Psoas muscle (tissue), 8 donors: Measurements from ENCODE around the gene CREB3L1. TPM values are rescaled to one million over a fixed set of nuclear protein-coding genes. Genes with fewer than 3 reads are reported as not detected.

Experiments
- ATAC-seq, 4 donors: fragments of 200-7000 bp; cut with Tn5 transposase; one replicate each; pipeline ENCODE4 v1.9.1; 2020; ENCODE audit warnings: moderate library complexity in 3 of 4, mild to moderate bottlenecking in 2 of 4
- DNase-seq, 2 donors: peaks; one replicate each; pipeline ENCODE4 v3.0.0-alpha.2; 2020
- H3K27ac ChIP-seq: fragments of 200-600 bp; one replicate; pipeline ENCODE4 v1.8.0; 2022
- H3K27me3 ChIP-seq, 3 donors: fragments of 200-600 bp in 1 of 3; one replicate each; pipeline versions ENCODE4 v1.6.1 to v1.8.0; 2013 to 2022; ENCODE audit warnings: low read length in 2 of 3, mild to moderate bottlenecking in 2 of 3, moderate library complexity in 1 of 3; ENCODE audit not compliant: insufficient read depth in 3 of 3
- H3K36me3 ChIP-seq, 2 donors: fragments of 200-600 bp in 1 of 2; one replicate each; pipeline versions ENCODE4 v1.6.1 to v1.8.0; 2013 to 2022; ENCODE audit warnings: low read depth in 1 of 2, mild to moderate bottlenecking in 1 of 2, moderate library complexity in 1 of 2; ENCODE audit not compliant: insufficient read depth in 1 of 2
- H3K4me1 ChIP-seq: fragments of 200-600 bp; one replicate; pipeline ENCODE4 v1.8.0; 2022
- H3K4me3 ChIP-seq: fragments of 200-600 bp; one replicate; pipeline ENCODE4 v1.8.0; 2022; ENCODE audit warnings: mild to moderate bottlenecking
- H3K9me3 ChIP-seq: fragments of 200-600 bp; one replicate; pipeline ENCODE4 v1.8.0; 2022
- WGBS, 3 donors: extraction: QIAGEN DNeasy Blood & Tissue Kit; methylation state at CpG; one replicate each; pipeline versions ENCODE4 v1.1.6 to v1.1.7; 2013; 5-methylcytosine and 5-hydroxymethylcytosine counted together
- intact Hi-C, 2 donors: fragments of 100-400 bp; cut with DNase I; formaldehyde crosslinking; loops; one replicate each; pipeline versions ENCODE4 v1.11.0 to v1.14.2; 2022
- long read RNA-seq, 2 donors: library from polyadenylated mRNA; unstranded; transcript quantifications; one replicate each; pipeline ENCODE4 v2.0.0, GENCODE V29; 2021
- polyA plus RNA-seq, 3 donors: library from polyadenylated mRNA; stranded (reverse); fragments of 200-250 nt; gene quantifications; one replicate each; pipeline ENCODE4 v1.2.3, GENCODE V29; 2013
- total RNA-seq, 4 donors: library from RNA; stranded (reverse); fragmentation: NEBNext Ultra II Directional in 2 of 4; extraction: Animal tissue kit (Norgen Biotek cat#: 25700) in 2 of 4; gene quantifications; one replicate each; pipeline versions ENCODE4 v1.2.1 to v1.2.4, GENCODE V29; 2021 to 2023
- TF ChIP-seq, protein P1 (sequence below): fragments of 200-600 bp; IDR thresholded peaks from one replicate; pipeline ENCODE4 v1.8.0; 2022; ENCODE audit warnings: antibody characterized with exemption
- donor health status: healthy with polysubstance abuse.
- donor health status: DM: no; HTN: no; CAD: no; lungs with moderate emphysema.
- donor health status: Bipolar disorder and iron deficiency.
- donor health status: healthy.
- donor health status: DM: yes; HTN: yes; CAD: no.
- donor health status: DM: no; HTN: no; CAD: no.
- donor health status: DM: no; HTN: no; CAD: no.
- donor health status: DM: yes; HTN: yes; CAD: no.

Gene CREB3L1, protein sequence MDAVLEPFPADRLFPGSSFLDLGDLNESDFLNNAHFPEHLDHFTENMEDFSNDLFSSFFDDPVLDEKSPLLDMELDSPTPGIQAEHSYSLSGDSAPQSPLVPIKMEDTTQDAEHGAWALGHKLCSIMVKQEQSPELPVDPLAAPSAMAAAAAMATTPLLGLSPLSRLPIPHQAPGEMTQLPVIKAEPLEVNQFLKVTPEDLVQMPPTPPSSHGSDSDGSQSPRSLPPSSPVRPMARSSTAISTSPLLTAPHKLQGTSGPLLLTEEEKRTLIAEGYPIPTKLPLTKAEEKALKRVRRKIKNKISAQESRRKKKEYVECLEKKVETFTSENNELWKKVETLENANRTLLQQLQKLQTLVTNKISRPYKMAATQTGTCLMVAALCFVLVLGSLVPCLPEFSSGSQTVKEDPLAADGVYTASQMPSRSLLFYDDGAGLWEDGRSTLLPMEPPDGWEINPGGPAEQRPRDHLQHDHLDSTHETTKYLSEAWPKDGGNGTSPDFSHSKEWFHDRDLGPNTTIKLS
- total RNA-seq, result 1 to 10 TPM; 2.2 to 6.9 (median 3.0) TPM
- polyA plus RNA-seq, result 1 to 10 TPM; 1.4 to 1.7 (median 1.6) TPM
- long read RNA-seq, donor 1, result 0 reads
- long read RNA-seq, donor 2, partial matches to known transcripts, result 1 of 3 reads
- long read RNA-seq, donor 2, other reads (novel, unspliced or antisense), result 0 of 3 reads

DNA sequence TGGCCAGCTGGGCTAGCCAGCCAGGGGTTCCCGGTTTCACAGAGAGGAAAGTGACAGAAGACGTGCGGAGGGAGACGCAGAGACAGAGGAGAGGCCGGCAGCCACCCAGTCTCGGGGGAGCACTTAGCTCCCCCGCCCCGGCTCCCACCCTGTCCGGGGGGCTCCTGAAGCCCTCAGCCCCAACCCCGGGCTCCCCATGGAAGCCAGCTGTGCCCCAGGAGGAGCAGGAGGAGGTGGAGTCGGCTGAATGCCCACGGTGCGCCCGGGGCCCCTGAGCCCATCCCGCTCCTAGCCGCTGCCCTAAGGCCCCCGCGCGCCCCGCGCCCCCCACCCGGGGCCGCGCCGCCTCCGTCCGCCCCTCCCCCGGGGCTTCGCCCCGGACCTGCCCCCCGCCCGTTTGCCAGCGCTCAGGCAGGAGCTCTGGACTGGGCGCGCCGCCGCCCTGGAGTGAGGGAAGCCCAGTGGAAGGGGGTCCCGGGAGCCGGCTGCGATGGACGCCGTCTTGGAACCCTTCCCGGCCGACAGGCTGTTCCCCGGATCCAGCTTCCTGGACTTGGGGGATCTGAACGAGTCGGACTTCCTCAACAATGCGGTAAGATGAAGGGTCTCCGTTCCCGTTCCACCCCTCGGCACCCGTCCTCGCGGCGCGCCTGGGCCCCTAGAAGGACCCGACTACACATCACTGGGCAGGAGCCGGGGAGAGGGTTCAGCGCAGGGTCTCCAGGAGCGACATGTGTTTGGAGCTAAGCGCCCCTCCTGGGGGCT, at the start of gene CREB3L1:
CREB3L1 (plus strand) TSS at position 41 of the 765 bp plus-strand sequence; CDS start at position 491, 450 bp downstream.
- Histone ChIP-seq H3K9me3 (no peaks in the 10 kb centered on the region), H3K27ac (no peak within 1 kb of the TSS), H3K4me1 (peaks cover 7% of the 10 kb centered on the region), H3K27me3 (peaks cover 0 to 43% (median 15%) of the 10 kb centered on the region in 3 donors), H3K4me3 (peak within 1 kb of the TSS; percentile 65), H3K36me3 (no peaks in the 10 kb centered on the region)
- ATAC-seq (peak in 3 of 4 donors; percentile 24 to 34 (median 27)), DNase-seq (peak; percentile 66 to 72)
- intact Hi-C loops, result no loop called here
- 2 to 5% (median 2%) methylated on average over 41 to 61 of the region's 61 CpGs for WGBS, 3 donors
- TF ChIP-seq, protein P1, sequence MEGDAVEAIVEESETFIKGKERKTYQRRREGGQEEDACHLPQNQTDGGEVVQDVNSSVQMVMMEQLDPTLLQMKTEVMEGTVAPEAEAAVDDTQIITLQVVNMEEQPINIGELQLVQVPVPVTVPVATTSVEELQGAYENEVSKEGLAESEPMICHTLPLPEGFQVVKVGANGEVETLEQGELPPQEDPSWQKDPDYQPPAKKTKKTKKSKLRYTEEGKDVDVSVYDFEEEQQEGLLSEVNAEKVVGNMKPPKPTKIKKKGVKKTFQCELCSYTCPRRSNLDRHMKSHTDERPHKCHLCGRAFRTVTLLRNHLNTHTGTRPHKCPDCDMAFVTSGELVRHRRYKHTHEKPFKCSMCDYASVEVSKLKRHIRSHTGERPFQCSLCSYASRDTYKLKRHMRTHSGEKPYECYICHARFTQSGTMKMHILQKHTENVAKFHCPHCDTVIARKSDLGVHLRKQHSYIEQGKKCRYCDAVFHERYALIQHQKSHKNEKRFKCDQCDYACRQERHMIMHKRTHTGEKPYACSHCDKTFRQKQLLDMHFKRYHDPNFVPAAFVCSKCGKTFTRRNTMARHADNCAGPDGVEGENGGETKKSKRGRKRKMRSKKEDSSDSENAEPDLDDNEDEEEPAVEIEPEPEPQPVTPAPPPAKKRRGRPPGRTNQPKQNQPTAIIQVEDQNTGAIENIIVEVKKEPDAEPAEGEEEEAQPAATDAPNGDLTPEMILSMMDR, result no peak

DNA sequence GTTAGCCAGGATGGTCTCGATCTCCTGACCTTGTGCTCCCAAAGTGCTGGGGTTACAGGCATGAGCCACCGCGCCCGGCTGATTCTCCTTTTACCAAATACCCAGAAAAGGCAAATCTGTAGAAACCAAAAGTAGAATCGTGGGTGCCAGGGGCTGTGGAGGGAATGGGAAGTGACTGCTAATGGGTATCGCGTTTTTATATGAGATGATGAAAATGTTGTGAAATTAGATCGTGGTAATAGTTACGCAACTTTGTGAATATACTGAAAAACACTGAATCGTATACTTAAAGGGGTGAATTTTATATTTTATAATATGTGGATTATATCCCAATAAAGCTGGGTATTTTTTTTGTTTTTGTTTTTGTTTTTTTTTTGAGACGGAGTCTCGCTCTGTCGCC, 48.2 kb upstream of the CREB3L1 start:
- Histone ChIP-seq H3K4me1 (no peaks in the 10 kb centered on the region), H3K27me3 (peaks cover 0 to 24% (median 3%) of the 10 kb centered on the region in 3 donors), H3K27ac (no peak overlapping the region), H3K36me3 (no peaks in the 10 kb centered on the region), H3K4me3 (no peak overlapping the region), H3K9me3 (no peaks in the 10 kb centered on the region)
- DNase-seq (no peak), ATAC-seq (no peak)
- intact Hi-C loops, result no loop called here
- TF ChIP-seq, protein P1, result no peak
- WGBS, 3 donors, result 90 to 91% (median 90%) methylated on average over 13 of the region's 13 CpGs

DNA sequence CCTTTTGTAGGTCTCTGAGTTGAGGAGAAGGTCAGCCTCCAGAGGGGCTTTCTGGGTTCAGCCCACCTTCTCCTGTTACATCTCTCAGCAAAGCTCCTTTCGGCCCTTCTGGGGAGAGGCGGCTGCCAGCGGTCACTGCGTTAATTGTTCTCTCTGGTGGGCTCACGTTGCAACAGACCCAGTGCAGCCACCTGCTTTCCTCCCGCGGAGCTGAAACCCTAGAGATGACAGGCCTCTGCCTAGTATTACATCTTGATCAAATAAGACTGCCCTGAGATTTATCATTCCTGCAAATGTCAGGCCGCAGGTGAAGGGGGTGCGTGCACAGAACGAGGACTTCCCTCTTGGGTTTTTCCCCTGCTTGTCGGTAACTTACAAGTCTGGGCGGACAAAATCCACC, 43.2 kb upstream of the CREB3L1 start:
- Histone ChIP-seq H3K9me3 (no peaks in the 10 kb centered on the region), H3K4me3 (no peak overlapping the region), H3K36me3 (no peaks in the 10 kb centered on the region), H3K4me1 (peaks cover 11% of the 10 kb centered on the region), H3K27ac (no peak overlapping the region), H3K27me3 (peaks cover 0 to 36% (median 5%) of the 10 kb centered on the region in 3 donors)
- 46 to 52% (median 47%) methylated on average over 12 of the region's 12 CpGs for WGBS, 3 donors
- DNase-seq, result no peak
- TF ChIP-seq, protein P1, result no peak
- intact Hi-C loops, result no loop called here
- no peak for ATAC-seq

DNA sequence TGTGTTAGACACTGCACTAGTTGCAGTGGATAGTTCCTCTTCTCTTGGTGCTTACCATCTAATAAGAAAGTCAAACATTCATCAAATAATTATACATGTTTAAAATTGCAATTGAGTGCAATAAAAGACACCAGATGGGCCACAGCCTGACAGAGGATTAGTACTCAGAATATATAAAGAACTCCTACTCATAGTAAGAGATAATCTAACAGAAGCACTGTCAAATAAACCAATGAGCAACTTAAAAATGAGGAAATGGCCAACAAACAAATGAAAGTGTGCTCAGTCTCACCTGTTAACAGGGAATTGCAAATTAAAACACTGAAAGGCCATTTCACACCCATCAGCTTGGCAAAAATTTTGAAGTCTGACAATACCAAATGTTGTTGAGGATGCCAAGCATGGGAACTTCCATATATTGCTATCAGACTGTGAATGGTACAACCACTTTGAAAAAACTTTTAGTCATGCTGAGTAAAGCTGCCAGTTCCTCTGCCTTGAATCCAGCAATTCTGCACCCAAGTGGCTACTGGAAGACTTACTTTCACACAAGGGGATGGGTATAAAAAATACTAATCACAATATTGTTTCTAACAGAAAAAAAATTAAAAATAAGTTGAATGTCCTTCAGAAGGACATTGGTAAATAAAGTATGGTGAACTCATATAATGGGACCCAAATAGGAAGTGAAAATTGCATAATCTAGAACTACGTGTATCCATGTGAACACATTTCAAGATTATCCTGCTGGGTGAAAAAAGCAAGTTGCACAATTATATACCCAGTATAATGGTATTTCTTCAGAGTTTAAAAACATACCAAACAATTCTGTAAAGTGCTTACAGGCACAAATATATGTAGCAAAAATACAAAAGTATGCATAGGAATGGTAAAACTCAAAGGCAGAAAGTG, 41.4 kb upstream of the CREB3L1 start:
- Histone ChIP-seq H3K27ac (no peak overlapping the region), H3K27me3 (peaks cover 0 to 28% (median 5%) of the 10 kb centered on the region in 3 donors), H3K9me3 (no peaks in the 10 kb centered on the region), H3K4me1 (peaks cover 11% of the 10 kb centered on the region), H3K36me3 (no peaks in the 10 kb centered on the region), H3K4me3 (no peak overlapping the region)
- WGBS, 3 donors, result 76 to 82% (median 77%) methylated on average over 1 of the region's 1 CpG
- TF ChIP-seq, protein P1, result no peak
- ATAC-seq, result no peak
- intact Hi-C loops, result no loop called here
- no peak for DNase-seq
